Progenitor cell of endocrine pancreas (in vitro differentiated cells): Measurements from ENCODE around the gene LCMT1. TPM values are rescaled to one million over a fixed set of nuclear protein-coding genes. Genes with fewer than 3 reads are reported as not detected.

ENCODE experiments used
- DNase-seq: peaks from one replicate; pipeline ENCODE4 v3.0.0; 2021; ENCODE audit warnings: low spot score; ENCODE audit not compliant: unreplicated experiment
- H3K27ac Mint-ChIP-seq: 2 replicates; pipeline ENCODE4 v1.8.0; 2021; ENCODE audit warnings: mild to moderate bottlenecking, moderate library complexity, mixed read lengths
- H3K27me3 Mint-ChIP-seq: 2 replicates; pipeline ENCODE4 v1.8.0; 2021; ENCODE audit warnings: mixed read lengths
- H3K36me3 Mint-ChIP-seq: 2 replicates; pipeline ENCODE4 v1.8.0; 2022; ENCODE audit warnings: mixed read lengths; ENCODE audit not compliant: insufficient read depth
- H3K4me1 Mint-ChIP-seq: 2 replicates; pipeline ENCODE4 v1.8.0; 2021; ENCODE audit warnings: low read depth, mixed read lengths
- H3K4me3 Mint-ChIP-seq: 2 replicates; pipeline ENCODE4 v1.8.0; 2021; ENCODE audit warnings: low read depth, mild to moderate bottlenecking, moderate library complexity, mixed read lengths
- H3K9me3 Mint-ChIP-seq: 2 replicates; pipeline ENCODE4 v1.8.0; 2021; ENCODE audit warnings: low read depth, mixed read lengths
- CTCF ChIP-seq: fragments of 200-600 bp; sonication (generic); IDR thresholded peaks from one replicate; pipeline ENCODE4 v1.5.0; 2021; ENCODE audit warnings: antibody characterized with exemption, mild to moderate bottlenecking; ENCODE audit not compliant: unreplicated experiment
- total RNA-seq: library from RNA; stranded (reverse); gene quantifications from 2 replicates; pipeline ENCODE4 v1.2.1, GENCODE V29; 2021

Gene LCMT1
- total RNA-seq, 1 donor from 2014 or later: 71.8 TPM

- Mint-ChIP-seq H3K4me3 (no peak overlapping the region), H3K36me3 (no peaks in the 10 kb centered on the region), H3K27me3 (peaks cover 3% of the 10 kb centered on the region), H3K4me1 (no peaks in the 10 kb centered on the region), H3K27ac (no peak overlapping the region), H3K9me3 (no peaks in the 10 kb centered on the region)
- TF ChIP-seq CTCF: no peak
- DNase-seq: no peak
Measured at GRCh38 chr16:25087761-25088160, 23.8 kb upstream of the LCMT1 start.

GRCh38 chr16:25089351-25089750 is 22.2 kb upstream of the LCMT1 start:
- H3K4me1 Mint-ChIP-seq: no peaks in the 10 kb centered on the region
- DNase-seq: no peak

GRCh38 chr16:25092441-25092840 is 19.1 kb upstream of the LCMT1 start:
- Mint-ChIP-seq H3K27ac (no peak overlapping the region), H3K4me1 (no peaks in the 10 kb centered on the region), H3K9me3 (no peaks in the 10 kb centered on the region), H3K4me3 (no peak overlapping the region), H3K27me3 (peaks cover 32% of the 10 kb centered on the region), H3K36me3 (no peaks in the 10 kb centered on the region)
- no peak for TF ChIP-seq CTCF
- no peak for DNase-seq

More at GRCh38 chr16:25089351-25089750, 22.2 kb upstream of the LCMT1 start:
- Mint-ChIP-seq H3K9me3 (no peaks in the 10 kb centered on the region), H3K27me3 (peaks cover 16% of the 10 kb centered on the region), H3K36me3 (no peaks in the 10 kb centered on the region), H3K4me3 (no peak overlapping the region), H3K27ac (no peak overlapping the region)
- no peak for TF ChIP-seq CTCF

GRCh38 chr16:25093208-25094061 is 18.1 kb upstream of the LCMT1 start:
- Mint-ChIP-seq H3K4me1 (no peaks in the 10 kb centered on the region), H3K27me3 (peaks cover 32% of the 10 kb centered on the region), H3K27ac (no peak overlapping the region), H3K9me3 (no peaks in the 10 kb centered on the region), H3K36me3 (no peaks in the 10 kb centered on the region), H3K4me3 (no peak overlapping the region)
- no peak for DNase-seq
- no peak for TF ChIP-seq CTCF

GRCh38 chr16:25094596-25094995 is 16.9 kb upstream of the LCMT1 start:
- Mint-ChIP-seq H3K36me3 (no peaks in the 10 kb centered on the region), H3K4me1 (no peaks in the 10 kb centered on the region), H3K27ac (no peak overlapping the region), H3K9me3 (no peaks in the 10 kb centered on the region), H3K27me3 (peaks cover 34% of the 10 kb centered on the region), H3K4me3 (no peak overlapping the region)
- TF ChIP-seq CTCF: no peak
- DNase-seq: no peak
